Thyroid gland (tissue), 4 donors: ENCODE results near the gene GRB10. TPM values are rescaled to one million over a fixed set of nuclear protein-coding genes. Genes with fewer than 3 reads are reported as not detected.

Experiments used
- DNase-seq, 2 donors: peaks; one replicate each; pipeline ENCODE4 v3.0.0-alpha.2; 2019
- H3K27ac ChIP-seq, 3 donors: fragments of 200-600 bp; sonication (generic); 1 replicate in 2 of 3; 2 replicates in 1 of 3; pipeline ENCODE4 v1.5.1; 2016 to 2019; ENCODE audit warnings: mild to moderate bottlenecking in 1 of 3, moderate library complexity in 1 of 3
- H3K27me3 ChIP-seq: fragments of 200-600 bp; sonication (generic); one replicate; pipeline ENCODE4 v1.5.1; 2019
- H3K36me3 ChIP-seq, 2 donors: fragments of 200-600 bp; sonication (generic); one replicate each; pipeline ENCODE4 v1.5.1; 2016 to 2019
- H3K4me1 ChIP-seq, 2 donors: fragments of 200-600 bp; sonication (generic); one replicate each; pipeline ENCODE4 v1.5.1; 2017 to 2019
- H3K4me3 ChIP-seq, 3 donors: fragments of 200-600 bp; sonication (generic); replicated peaks in 1 of 3; 1 replicate in 2 of 3; 2 replicates in 1 of 3; pipeline ENCODE4 v1.5.1; 2016; ENCODE audit warnings: mild to moderate bottlenecking in 1 of 3
- H3K9me3 ChIP-seq: fragments of 200-600 bp; sonication (generic); one replicate; pipeline ENCODE4 v1.5.1; 2017
- POLR2A ChIP-seq, 2 donors: fragments of 450-650 bp; IDR thresholded peaks; one replicate each; pipeline ENCODE4 v1.6.1; 2017; ENCODE audit warnings: antibody characterized with exemption in 2 of 2, mild to moderate bottlenecking in 2 of 2, moderate library complexity in 1 of 2
- WGBS, 2 donors: methylation state at CpG; one replicate each; pipeline ENCODE4 v1.1.5; 2017; 5-methylcytosine and 5-hydroxymethylcytosine counted together
- intact Hi-C: fragments of 100-400 bp; cut with DNase I; formaldehyde crosslinking; loops from one replicate; pipeline ENCODE4 v1.15.1; 2023
- total RNA-seq, 4 donors: library from RNA; depleted of rRNA; stranded (reverse); fragments of >200 nt; gene quantifications; one replicate each; pipeline ENCODE4 v1.2.3, GENCODE V29; 2016
- TF ChIP-seq, protein P1 (sequence below), 6 experiments: fragments of 200-600 bp in 3 of 6; fragments of 450-650 bp in 3 of 6; sonication (generic) in 3 of 6; IDR thresholded peaks; one replicate each; pipeline ENCODE4 v1.5.1; 2016 to 2019; ENCODE audit warnings: antibody characterized with exemption in 6 of 6, mild to moderate bottlenecking in 2 of 6, inconsistent platforms in 1 of 6, moderate library complexity in 1 of 6

The GRB10 gene
- total RNA-seq, 4 donors from 2014 or later = 21.3 to 99.2 (median 39.6) TPM

DNA sequence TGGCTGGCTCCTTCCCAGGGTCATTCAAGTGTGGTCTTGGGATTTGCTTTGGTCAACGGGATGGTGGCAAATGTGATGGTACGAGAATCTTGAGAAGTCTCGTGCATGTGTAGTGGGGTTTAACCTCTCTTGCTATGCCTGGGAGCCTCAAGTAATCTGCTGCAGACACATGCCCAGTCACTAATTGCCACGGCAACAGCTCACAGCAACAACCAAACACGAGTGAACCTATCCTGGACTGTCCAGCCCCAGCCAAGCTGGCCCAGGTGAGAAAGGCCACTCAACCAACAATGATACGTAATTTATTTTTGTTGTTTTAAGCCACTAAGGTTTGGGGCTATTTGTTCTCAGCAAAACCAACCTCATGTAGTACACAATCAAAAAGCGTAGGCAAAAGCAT lies 179.4 kb downstream of the GRB10 start:
- Histone ChIP-seq H3K4me3 (no peak overlapping the region), H3K9me3 (no peaks in the 10 kb centered on the region), H3K36me3 (peaks cover 0 to 10% of the 10 kb centered on the region in 2 donors), H3K4me1 (no peaks in the 10 kb centered on the region), H3K27me3 (no peaks in the 10 kb centered on the region), H3K27ac (no peak overlapping the region)
- DNase-seq = no peak
- WGBS, 2 donors = 58 to 70% methylated on average over 7 of the region's 7 CpGs
- intact Hi-C loops = no loop called here
- no peak for TF ChIP-seq POLR2A (IDR thresholded peaks at IDR 0.05)
- TF ChIP-seq, protein P1, sequence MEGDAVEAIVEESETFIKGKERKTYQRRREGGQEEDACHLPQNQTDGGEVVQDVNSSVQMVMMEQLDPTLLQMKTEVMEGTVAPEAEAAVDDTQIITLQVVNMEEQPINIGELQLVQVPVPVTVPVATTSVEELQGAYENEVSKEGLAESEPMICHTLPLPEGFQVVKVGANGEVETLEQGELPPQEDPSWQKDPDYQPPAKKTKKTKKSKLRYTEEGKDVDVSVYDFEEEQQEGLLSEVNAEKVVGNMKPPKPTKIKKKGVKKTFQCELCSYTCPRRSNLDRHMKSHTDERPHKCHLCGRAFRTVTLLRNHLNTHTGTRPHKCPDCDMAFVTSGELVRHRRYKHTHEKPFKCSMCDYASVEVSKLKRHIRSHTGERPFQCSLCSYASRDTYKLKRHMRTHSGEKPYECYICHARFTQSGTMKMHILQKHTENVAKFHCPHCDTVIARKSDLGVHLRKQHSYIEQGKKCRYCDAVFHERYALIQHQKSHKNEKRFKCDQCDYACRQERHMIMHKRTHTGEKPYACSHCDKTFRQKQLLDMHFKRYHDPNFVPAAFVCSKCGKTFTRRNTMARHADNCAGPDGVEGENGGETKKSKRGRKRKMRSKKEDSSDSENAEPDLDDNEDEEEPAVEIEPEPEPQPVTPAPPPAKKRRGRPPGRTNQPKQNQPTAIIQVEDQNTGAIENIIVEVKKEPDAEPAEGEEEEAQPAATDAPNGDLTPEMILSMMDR (IDR thresholded peaks at IDR 0.05) = no peak

- H3K27me3 ChIP-seq = no peaks in the 10 kb centered on the region
- H3K27ac ChIP-seq = no peak overlapping the region
- H3K9me3 ChIP-seq = no peaks in the 10 kb centered on the region
- DNase-seq = no peak
- no peaks in the 10 kb centered on the region for H3K4me1 ChIP-seq
- H3K4me3 ChIP-seq = no peak overlapping the region
- 89 to 95% methylated on average over 12 of the region's 12 CpGs for WGBS, 2 donors
- intact Hi-C loops = no loop called here
- TF ChIP-seq, protein P1 (IDR thresholded peaks at IDR 0.05) = no peak
- TF ChIP-seq POLR2A (IDR thresholded peaks at IDR 0.05) = no peak
- no peaks in the 10 kb centered on the region for H3K36me3 ChIP-seq
These were observed 183.3 kb downstream of the GRB10 start for GRCh38 chr7:50599385-50599784.

GRCh38 chr7:50598460-50599343 lies 184.0 kb downstream of the GRB10 start:
- intact Hi-C loops = no loop called here
- WGBS, 2 donors = 86 to 87% methylated on average over 18 of the region's 18 CpGs

GRCh38 chr7:50596484-50596883 lies 186.2 kb downstream of the GRB10 start:
- intact Hi-C loops = no loop called here
- Histone ChIP-seq H3K27ac (no peak overlapping the region), H3K27me3 (no peaks in the 10 kb centered on the region), H3K36me3 (peaks cover 0 to 4% of the 10 kb centered on the region in 2 donors), H3K4me1 (no peaks in the 10 kb centered on the region), H3K4me3 (no peak overlapping the region), H3K9me3 (no peaks in the 10 kb centered on the region)
- no peak for DNase-seq
- TF ChIP-seq, protein P1 (IDR thresholded peaks at IDR 0.05) = no peak
- TF ChIP-seq POLR2A (IDR thresholded peaks at IDR 0.05) = no peak
- WGBS, 2 donors = 84 to 91% methylated on average over 4 of the region's 4 CpGs

More at GRCh38 chr7:50598460-50599343, 184.0 kb downstream of the GRB10 start:
- TF ChIP-seq, protein P1 (IDR thresholded peaks at IDR 0.05) = no peak
- DNase-seq = no peak
- Histone ChIP-seq H3K4me1 (no peaks in the 10 kb centered on the region), H3K27ac (no peak overlapping the region), H3K36me3 (no peaks in the 10 kb centered on the region), H3K27me3 (no peaks in the 10 kb centered on the region), H3K4me3 (no peak overlapping the region), H3K9me3 (no peaks in the 10 kb centered on the region)

DNA sequence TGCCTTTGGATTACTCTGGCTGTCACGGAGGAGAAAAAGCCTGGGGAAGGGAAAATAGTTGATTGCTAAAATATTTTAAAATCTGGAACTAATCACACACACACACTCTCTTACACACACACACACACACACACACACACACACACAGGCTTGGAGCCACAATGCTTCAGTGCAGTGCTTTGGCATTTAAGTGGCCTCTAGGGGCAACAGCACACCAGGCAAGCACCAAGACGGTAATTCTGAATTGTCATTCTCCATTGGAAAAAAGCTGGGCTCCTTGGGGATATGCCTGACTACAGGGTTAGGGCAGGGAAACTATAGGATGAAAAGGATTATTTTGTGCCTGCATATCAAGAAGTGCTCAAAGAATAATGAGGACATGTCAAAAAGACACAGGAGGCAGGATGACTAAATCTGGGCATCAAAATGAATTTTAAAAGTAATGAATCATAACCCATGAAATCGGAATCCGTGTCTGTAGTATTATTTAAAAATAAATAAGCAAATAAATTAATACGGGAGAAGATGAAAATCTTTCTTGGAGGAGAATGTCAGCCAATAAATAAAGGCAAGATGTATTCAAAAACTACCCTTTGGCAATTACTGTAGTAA lies 187.1 kb downstream of the GRB10 start:
- Histone ChIP-seq H3K4me3 (no peak overlapping the region), H3K4me1 (no peaks in the 10 kb centered on the region), H3K27ac (no peak overlapping the region), H3K36me3 (peaks cover 0 to 4% of the 10 kb centered on the region in 2 donors), H3K27me3 (no peaks in the 10 kb centered on the region), H3K9me3 (no peaks in the 10 kb centered on the region)
- WGBS, 2 donors = 72% methylated on average over 5 of the region's 5 CpGs
- TF ChIP-seq, protein P1 (IDR thresholded peaks at IDR 0.05) = peak in 4 of 6 experiments; percentile 7 to 35 (median 32)
- TF ChIP-seq POLR2A (IDR thresholded peaks at IDR 0.05) = no peak
- intact Hi-C loops = no loop called here
- DNase-seq = peak; percentile 13 to 18
